Activated B cell treated with CpG ODN at 0.5 μM for 24 hours (primary cell): ENCODE results near the gene OR2G3. TPM values are rescaled to one million over a fixed set of nuclear protein-coding genes. Genes with fewer than 3 reads are reported as not detected.

Experiments
- ATAC-seq: fragments of 200-7000 bp; cut with Tn5 transposase; one replicate; pipeline ENCODE4 v1.10.0; 2021; ENCODE audit warnings: low read depth, mild to moderate bottlenecking, moderate library complexity
- CTCF ChIA-PET: fragments of 350-600 bp; sonication (Branson Sonifier 250); formaldehyde crosslinking; loops from one replicate; lab custom pipeline; 2021; ENCODE audit warnings: antibody characterized with exemption; lab: Charles Lee
- POLR2A ChIA-PET: fragments of 350-600 bp; sonication (Branson Sonifier 250); formaldehyde crosslinking; loops from one replicate; lab custom pipeline; 2021; ENCODE audit warnings: antibody characterized with exemption; lab: Charles Lee
- DNase-seq: peaks from one replicate; pipeline ENCODE4 v3.0.0; 2022
- H3K27ac Mint-ChIP-seq: one replicate; pipeline ENCODE4 v1.8.0; 2020; ENCODE audit warnings: mixed read lengths
- H3K27me3 Mint-ChIP-seq: one replicate; pipeline ENCODE4 v1.8.0; 2021; ENCODE audit warnings: mixed read lengths
- H3K36me3 Mint-ChIP-seq: one replicate; pipeline ENCODE4 v1.8.0; 2021; ENCODE audit warnings: low read depth, mixed read lengths
- H3K4me1 Mint-ChIP-seq: one replicate; pipeline ENCODE4 v1.8.0; 2021; ENCODE audit warnings: mixed read lengths
- H3K4me3 Mint-ChIP-seq: one replicate; pipeline ENCODE4 v1.8.0; 2020; ENCODE audit warnings: mild to moderate bottlenecking, mixed read lengths
- H3K9me3 Mint-ChIP-seq: one replicate; pipeline ENCODE4 v1.8.0; 2020; ENCODE audit warnings: mixed read lengths
- CTCF ChIP-seq: fragments of 200-600 bp; IDR thresholded peaks from one replicate; pipeline ENCODE4 v1.8.0; 2022; ENCODE audit warnings: antibody characterized with exemption, mild to moderate bottlenecking
- intact Hi-C: fragments of 100-400 bp; cut with micrococcal nuclease; formaldehyde crosslinking; loops from one replicate; pipeline ENCODE4 v1.15.1; 2024
- total RNA-seq: library from RNA; stranded (reverse); gene quantifications from 2 replicates; pipeline ENCODE4 v1.2.3, GENCODE V29; 2022

Gene OR2G3
- total RNA-seq, 1 donor from 2014 or later: not detected

- no peaks in the 10 kb centered on the region for H3K36me3 Mint-ChIP-seq
- H3K27ac Mint-ChIP-seq: no peak overlapping the region
- H3K27me3 Mint-ChIP-seq: peaks cover 20% of the 10 kb centered on the region
- H3K4me3 Mint-ChIP-seq: no peak overlapping the region
- ATAC-seq: no peak
- intact Hi-C loops: no loop called here
- ChIA-PET POLR2A (no interaction called here), CTCF (interaction anchor here (0.7 kb wide), 1 partner anchor 177 kb away, joined by 3 read pairs; no protein-coding TSS in a partner anchor)
- H3K4me1 Mint-ChIP-seq: no peaks in the 10 kb centered on the region
- TF ChIP-seq CTCF: no peak
- peaks cover 8% of the 10 kb centered on the region for H3K9me3 Mint-ChIP-seq
- DNase-seq: no peak
Observed at GRCh38 chr1:247574664-247575063, 30.7 kb upstream of the OR2G3 start.

- Mint-ChIP-seq H3K9me3 (no peaks in the 10 kb centered on the region), H3K4me3 (no peak overlapping the region), H3K27ac (no peak overlapping the region), H3K4me1 (no peaks in the 10 kb centered on the region), H3K36me3 (no peaks in the 10 kb centered on the region), H3K27me3 (peaks cover 14% of the 10 kb centered on the region)
- no peak for DNase-seq
- ATAC-seq: no peak
- intact Hi-C loops: loop anchor here (1.0 kb wide), 2 partner anchors 186 to 203 kb away; no protein-coding TSS in a partner anchor
- CTCF ChIA-PET: interaction anchor here (1.4 to 1.6 kb wide), 2 partner anchors 187 to 202 kb away, joined by 3 to 7 read pairs; no protein-coding TSS in a partner anchor
- POLR2A ChIA-PET: no interaction called here
- TF ChIP-seq CTCF: no peak
Observed at GRCh38 chr1:247576514-247576913, 28.9 kb upstream of the OR2G3 start.

GRCh38 chr1:247578946-247579460 lies 26.4 kb upstream of the OR2G3 start:
- Mint-ChIP-seq H3K4me3 (no peak overlapping the region), H3K27me3 (peaks cover 8% of the 10 kb centered on the region), H3K4me1 (no peaks in the 10 kb centered on the region), H3K27ac (no peak overlapping the region), H3K9me3 (no peaks in the 10 kb centered on the region), H3K36me3 (no peaks in the 10 kb centered on the region)
- ATAC-seq: no peak
- no peak for TF ChIP-seq CTCF
- no peak for DNase-seq
- ChIA-PET POLR2A (no interaction called here), CTCF (no interaction called here)
- intact Hi-C loops: no loop called here

- Mint-ChIP-seq H3K4me3 (no peak within 1 kb of the TSS), H3K36me3 (no peaks in the 10 kb centered on the region), H3K27me3 (no peaks in the 10 kb centered on the region), H3K27ac (no peak within 1 kb of the TSS), H3K4me1 (no peaks in the 10 kb centered on the region), H3K9me3 (peaks cover 2% of the 10 kb centered on the region)
- no peak for ATAC-seq
- no peak for TF ChIP-seq CTCF
- CTCF ChIA-PET: no interaction called here
- intact Hi-C loops: no loop called here
- POLR2A ChIA-PET: no interaction called here
- no peak for DNase-seq
Observed at GRCh38 chr1:247588060-247588459, 17.3 kb upstream of the OR2G3 start, which contains the start of gene OR2G2. OR2G2 (plus strand) TSS chr1:247588360; CDS start chr1:247588360, 0 bp downstream.

- ATAC-seq: no peak
- intact Hi-C loops: no loop called here
- DNase-seq: no peak
- Mint-ChIP-seq H3K36me3 (no peaks in the 10 kb centered on the region), H3K27ac (no peak overlapping the region), H3K4me3 (no peak overlapping the region), H3K9me3 (peaks cover 6% of the 10 kb centered on the region), H3K4me1 (no peaks in the 10 kb centered on the region), H3K27me3 (peaks cover 7% of the 10 kb centered on the region)
- TF ChIP-seq CTCF: no peak
- POLR2A ChIA-PET: no interaction called here
- CTCF ChIA-PET: no interaction called here
Observed at GRCh38 chr1:247613405-247613804, 8.0 kb downstream of the OR2G3 start.
